ENCODE data around the gene PIAS1. TPM values are rescaled to one million over a fixed set of nuclear protein-coding genes. Genes with fewer than 3 reads are reported as not detected.

PIAS1 gene
- total RNA-seq, 1 experiment from 2014 or later = 15.2 TPM

- DNase-seq (ENCODE audit: extremely low read depth, low read depth) = no peak
Observed at GRCh38 chr15:68061602-68062001, 7.5 kb downstream of the PIAS1 start.

- DNase-seq (ENCODE audit: extremely low read depth, low read depth) = no peak
Observed at GRCh38 chr15:68062214-68062613, 8.1 kb downstream of the PIAS1 start.

GRCh38 chr15:68062946-68063465 is 8.9 kb downstream of the PIAS1 start:
- no peak for DNase-seq (ENCODE audit: extremely low read depth, low read depth)

GRCh38 chr15:68063606-68064005 is 9.5 kb downstream of the PIAS1 start:
- no peak for DNase-seq (ENCODE audit: extremely low read depth, low read depth)

GRCh38 chr15:68073576-68074288 is 19.6 kb downstream of the PIAS1 start:
- no peak for DNase-seq (ENCODE audit: extremely low read depth, low read depth)

- no peak for DNase-seq (ENCODE audit: extremely low read depth, low read depth)
Observed at GRCh38 chr15:68075764-68076385, 21.8 kb downstream of the PIAS1 start.

- DNase-seq (ENCODE audit: extremely low read depth, low read depth) = no peak
Observed at GRCh38 chr15:68078365-68078764, 24.2 kb downstream of the PIAS1 start.

- DNase-seq (ENCODE audit: extremely low read depth, low read depth) = no peak
Observed at GRCh38 chr15:68080334-68080733, 26.2 kb downstream of the PIAS1 start.

GRCh38 chr15:68080783-68081182 is 26.7 kb downstream of the PIAS1 start:
- DNase-seq (ENCODE audit: extremely low read depth, low read depth) = no peak

GRCh38 chr15:68081869-68082505 is 27.9 kb downstream of the PIAS1 start:
- DNase-seq (ENCODE audit: extremely low read depth, low read depth) = no peak

GRCh38 chr15:68082735-68083134 is 28.6 kb downstream of the PIAS1 start:
- DNase-seq (ENCODE audit: extremely low read depth, low read depth) = no peak

- DNase-seq (ENCODE audit: extremely low read depth, low read depth) = no peak
Observed at GRCh38 chr15:68083463-68083862, 29.3 kb downstream of the PIAS1 start.

- no peak for DNase-seq (ENCODE audit: extremely low read depth, low read depth)
Observed at GRCh38 chr15:68085052-68085451, 30.9 kb downstream of the PIAS1 start.

GRCh38 chr15:68091743-68092142 is 37.6 kb downstream of the PIAS1 start:
- no peak for DNase-seq (ENCODE audit: extremely low read depth, low read depth)

- no peak for DNase-seq (ENCODE audit: extremely low read depth, low read depth)
Observed at GRCh38 chr15:68096099-68096498, 42.0 kb downstream of the PIAS1 start.

GRCh38 chr15:68097029-68097428 is 42.9 kb downstream of the PIAS1 start:
- no peak for DNase-seq (ENCODE audit: extremely low read depth, low read depth)

- DNase-seq (ENCODE audit: extremely low read depth, low read depth) = no peak
Observed at GRCh38 chr15:68098465-68098864, 44.4 kb downstream of the PIAS1 start.

GRCh38 chr15:68100194-68100593 is 46.1 kb downstream of the PIAS1 start:
- no peak for DNase-seq (ENCODE audit: extremely low read depth, low read depth)

GRCh38 chr15:68103603-68104002 is 49.5 kb downstream of the PIAS1 start:
- no peak for DNase-seq (ENCODE audit: extremely low read depth, low read depth)

- DNase-seq (ENCODE audit: extremely low read depth, low read depth) = no peak
Observed at GRCh38 chr15:68106656-68107055, 52.5 kb downstream of the PIAS1 start.

GRCh38 chr15:68107142-68107541 is 53.0 kb downstream of the PIAS1 start:
- DNase-seq (ENCODE audit: extremely low read depth, low read depth) = no peak

GRCh38 chr15:68112706-68113105 is 58.6 kb downstream of the PIAS1 start:
- DNase-seq (ENCODE audit: extremely low read depth, low read depth) = no peak

Data from NCI-H460 (cell line).